Right renal cortex interstitium (tissue), 3 donors: Measurements from ENCODE around the gene PRICKLE1. TPM values are rescaled to one million over a fixed set of nuclear protein-coding genes. Genes with fewer than 3 reads are reported as not detected.

Experiments
- DNase-seq, 3 donors: peaks; one replicate each; pipeline ENCODE4 v3.0.0-alpha.2; 2013; ENCODE audit warnings: low read depth in 3 of 3, low spot score in 2 of 3
- polyA plus RNA-seq, 3 donors: library from polyadenylated mRNA; unstranded; fragments of 120-200 nt; gene quantifications; one replicate each; pipeline ENCODE4 v1.2.1, GENCODE V29; 2013; ENCODE audit not compliant: insufficient read length in 3 of 3

The PRICKLE1 gene
- polyA plus RNA-seq, 3 donors = 49.1 to 53.1 (median 50.8) TPM

GRCh38 chr12:42463671-42464070, 125.9 kb downstream of the PRICKLE1 start:
- DNase-seq = no peak

GRCh38 chr12:42462486-42462885, 127.1 kb downstream of the PRICKLE1 start:
- DNase-seq = no peak

GRCh38 chr12:42459336-42459847, 130.2 kb downstream of the PRICKLE1 start:
- DNase-seq = no peak

GRCh38 chr12:42458575-42458974, 131.0 kb downstream of the PRICKLE1 start:
- DNase-seq = no peak

GRCh38 chr12:42450248-42450647, 139.3 kb downstream of the PRICKLE1 start:
- DNase-seq = no peak

GRCh38 chr12:42448841-42449240, 140.7 kb downstream of the PRICKLE1 start:
- no peak for DNase-seq

- no peak for DNase-seq
Measured at GRCh38 chr12:42447371-42447786, 142.2 kb downstream of the PRICKLE1 start.

- no peak for DNase-seq
Measured at GRCh38 chr12:42446761-42447160, 142.8 kb downstream of the PRICKLE1 start.

- no peak for DNase-seq
Measured at GRCh38 chr12:42445891-42446290, 143.7 kb downstream of the PRICKLE1 start.

- DNase-seq = no peak
Measured at GRCh38 chr12:42444192-42444943, 145.2 kb downstream of the PRICKLE1 start.

- no peak for DNase-seq
Measured at GRCh38 chr12:42442888-42443287, 146.7 kb downstream of the PRICKLE1 start.

GRCh38 chr12:42442311-42442759, 147.2 kb downstream of the PRICKLE1 start:
- DNase-seq = no peak

GRCh38 chr12:42440608-42441007, 148.9 kb downstream of the PRICKLE1 start:
- no peak for DNase-seq

GRCh38 chr12:42432517-42433140, 156.9 kb downstream of the PRICKLE1 start:
- no peak for DNase-seq

GRCh38 chr12:42428850-42429249, 160.7 kb downstream of the PRICKLE1 start:
- no peak for DNase-seq

GRCh38 chr12:42426746-42427145, 162.8 kb downstream of the PRICKLE1 start:
- DNase-seq = no peak

GRCh38 chr12:42422785-42423184, 166.8 kb downstream of the PRICKLE1 start:
- no peak for DNase-seq

GRCh38 chr12:42421844-42422779, 167.4 kb downstream of the PRICKLE1 start:
- peak in 1 of 3 donors; percentile 49 for DNase-seq

- no peak for DNase-seq
Measured at GRCh38 chr12:42420395-42420794, 169.2 kb downstream of the PRICKLE1 start.

- DNase-seq = no peak
Measured at GRCh38 chr12:42410340-42410739, 179.2 kb downstream of the PRICKLE1 start.

- DNase-seq = no peak
Measured at GRCh38 chr12:42409471-42409870, 180.1 kb downstream of the PRICKLE1 start.
